Dermis blood vessel endothelial cell (primary cell): ENCODE data around the gene CPPED1. TPM values are rescaled to one million over a fixed set of nuclear protein-coding genes. Genes with fewer than 3 reads are reported as not detected.

Experiments
- total RNA-seq: library from RNA; depleted of rRNA; stranded (reverse); fragments of >200 nt; gene quantifications from 2 replicates; pipeline ENCODE4 v1.2.3, GENCODE V29; 2014

Gene CPPED1
- total RNA-seq, 1 donor from 2014 or later: 23.1 TPM

Other genes starting within 250 kb of the CPPED1 start
- 0.17 and 0.19 TPM in 2 replicates for gene SHISA9, start 97.7 kb upstream of the CPPED1 start, total RNA-seq